LNCaP clone FGC (cell line): Measurements from ENCODE around the gene TPM1.

ENCODE experiments used
- DNase-seq: peaks from one replicate; pipeline ENCODE4 v3.0.0-alpha.2; 2011; ENCODE audit warnings: low read depth
- H3K4me3 ChIP-seq: 2 replicates; pipeline ENCODE4 v1.5.1; 2011; ENCODE audit warnings: mild to moderate bottlenecking, low read depth, low read length, control low read depth
- CTCF ChIP-seq: IDR thresholded peaks from 2 replicates; pipeline ENCODE4 v1.5.1; 2012; ENCODE audit warnings: mild to moderate bottlenecking; ENCODE audit not compliant: control insufficient read depth, insufficient read depth; ENCODE audit errors: extremely low read depth

The TPM1 gene

GRCh38 chr15:63040954-63041353 lies 1.6 kb upstream of the TPM1 start:
- no peak for TF ChIP-seq CTCF
- no peak for DNase-seq
- no peak overlapping the region for H3K4me3 ChIP-seq

- TF ChIP-seq CTCF: no peak
- no peak overlapping the region for H3K4me3 ChIP-seq
- no peak for DNase-seq
Observed at GRCh38 chr15:63041402-63041973, 1.1 kb upstream of the TPM1 start.

- DNase-seq: no peak
- no peak for TF ChIP-seq CTCF
- no peak overlapping the region for H3K4me3 ChIP-seq
Observed at GRCh38 chr15:63042877-63043334, 359 bp downstream of the TPM1 start.

- no peak for DNase-seq
- no peak overlapping the region for H3K4me3 ChIP-seq
- no peak for TF ChIP-seq CTCF
Observed at GRCh38 chr15:63043335-63044076, 959 bp downstream of the TPM1 start.

- TF ChIP-seq CTCF: no peak
- DNase-seq: no peak
- H3K4me3 ChIP-seq: no peak overlapping the region
Observed at GRCh38 chr15:63044077-63044644, 1.6 kb downstream of the TPM1 start.

DNA sequence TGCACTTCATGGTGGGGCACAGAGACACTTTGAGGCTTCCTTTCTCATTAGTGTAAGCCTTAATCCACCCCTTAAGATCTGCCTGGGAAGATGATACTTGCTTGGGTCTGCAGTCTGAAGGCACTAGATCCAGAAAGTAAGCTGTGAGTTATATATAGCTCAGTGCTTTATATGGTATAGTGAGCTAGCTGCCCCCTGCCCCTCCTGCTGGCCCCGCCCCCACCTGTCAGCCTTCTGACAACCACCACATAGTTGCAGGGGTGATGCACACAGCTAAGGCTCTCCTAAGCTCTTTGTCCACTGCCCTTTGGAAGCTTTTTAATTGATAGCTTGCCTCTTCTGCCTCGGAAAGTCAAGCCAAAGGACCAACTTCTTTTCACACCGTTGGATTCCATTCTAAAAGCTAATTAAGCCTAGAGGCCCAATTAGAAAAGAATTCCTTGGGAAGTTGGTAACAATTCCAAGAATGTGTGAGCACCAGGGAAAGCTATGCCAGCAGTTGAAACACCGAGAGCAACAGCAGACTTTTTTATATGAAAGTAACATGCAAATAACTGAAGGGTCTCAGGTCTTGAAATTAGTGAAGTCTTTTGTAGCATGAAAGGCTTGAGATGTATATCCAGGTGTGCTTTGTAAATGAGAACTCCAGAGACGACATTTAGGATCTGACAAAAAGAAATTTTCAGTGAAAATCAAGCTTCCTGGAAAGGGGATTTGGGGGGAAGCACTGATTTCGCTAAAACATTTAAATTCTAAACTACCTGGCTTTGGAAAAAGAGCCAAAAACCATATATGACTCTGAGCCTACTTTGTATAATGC lies 2.3 kb downstream of the TPM1 start:
- no peak for DNase-seq
- no peak overlapping the region for H3K4me3 ChIP-seq
- no peak for TF ChIP-seq CTCF
